GM23338 (cell line): ENCODE measurements around the gene CHPF. TPM values are rescaled to one million over a fixed set of nuclear protein-coding genes. Genes with fewer than 3 reads are reported as not detected.

Experiments used
- ATAC-seq: fragments of 200-7000 bp; cut with Tn5 transposase; 3 replicates; pipeline ENCODE4 v1.9.1; 2020
- DNase-seq: peaks from one replicate; pipeline ENCODE4 v3.0.0-alpha.2; 2015; ENCODE audit warnings: low spot score
- H2AFZ ChIP-seq: fragments of 200-600 bp; sonication (generic); 2 replicates; pipeline ENCODE4 v1.8.0; 2016; ENCODE audit warnings: antibody characterized with exemption, mild to moderate bottlenecking, moderate library complexity
- H3F3A ChIP-seq: fragments of 200-600 bp; sonication (generic); replicated peaks from 2 replicates; pipeline ENCODE4 v1.8.0; 2017; ENCODE audit warnings: antibody characterized with exemption, mixed run types, low read depth
- H3K27ac ChIP-seq: fragments of 200-600 bp; sonication (generic); 2 replicates; pipeline ENCODE4 v1.6.1; 2016; ENCODE audit warnings: low read depth
- H3K27me3 ChIP-seq: fragments of 200-600 bp; sonication (generic); 2 replicates; pipeline ENCODE4 v1.8.0; 2016; ENCODE audit warnings: mild to moderate bottlenecking, mixed run types, moderate library complexity; ENCODE audit not compliant: insufficient read depth
- H3K36me3 ChIP-seq: fragments of 200-600 bp; sonication (generic); 2 replicates; pipeline ENCODE4 v1.8.0; 2016; ENCODE audit warnings: mild to moderate bottlenecking; ENCODE audit not compliant: insufficient read depth
- H3K4me1 ChIP-seq: fragments of 200-600 bp; sonication (generic); 2 replicates; pipeline ENCODE4 v1.8.0; 2016; ENCODE audit warnings: mild to moderate bottlenecking, moderate library complexity; ENCODE audit not compliant: insufficient read depth
- H3K4me2 ChIP-seq: fragments of 200-600 bp; sonication (generic); 2 replicates; pipeline ENCODE4 v1.7.1; 2017; ENCODE audit warnings: mixed run types
- H3K4me3 ChIP-seq: fragments of 200-600 bp; sonication (generic); 2 replicates; pipeline ENCODE4 v1.6.1; 2016; ENCODE audit warnings: mixed run types
- H3K79me2 ChIP-seq: fragments of 200-600 bp; sonication (generic); replicated peaks from 2 replicates; pipeline ENCODE4 v1.8.0; 2017; ENCODE audit warnings: mild to moderate bottlenecking; ENCODE audit not compliant: insufficient read depth
- H3K9me2 ChIP-seq: fragments of 200-600 bp; sonication (generic); 2 replicates; pipeline ENCODE4 v1.8.0; 2017; ENCODE audit not compliant: insufficient read depth
- H4K20me1 ChIP-seq: fragments of 200-600 bp; sonication (generic); replicated peaks from 2 replicates; pipeline ENCODE4 v1.8.0; 2017; ENCODE audit warnings: mild to moderate bottlenecking; ENCODE audit not compliant: insufficient read depth
- H3K27ac Mint-ChIP-seq: 2 replicates; pipeline ENCODE4 v1.8.0; 2020; ENCODE audit warnings: inconsistent platforms, mild to moderate bottlenecking, moderate library complexity, mixed read lengths
- H3K27me3 Mint-ChIP-seq: 3 replicates; pipeline ENCODE4 v1.8.0; 2022; ENCODE audit warnings: low read depth, mild to moderate bottlenecking, moderate library complexity, mixed read lengths, inconsistent platforms; ENCODE audit not compliant: insufficient read depth, poor library complexity
- H3K36me3 Mint-ChIP-seq: 3 replicates; pipeline ENCODE4 v1.8.0; 2021; ENCODE audit warnings: low read depth, mild to moderate bottlenecking, inconsistent platforms, moderate library complexity, mixed read lengths
- H3K4me1 Mint-ChIP-seq: 3 replicates; pipeline ENCODE4 v1.8.0; 2020; ENCODE audit warnings: mild to moderate bottlenecking, inconsistent platforms, mixed read lengths
- H3K4me3 Mint-ChIP-seq: 3 replicates; pipeline ENCODE4 v1.8.0; 2021; ENCODE audit warnings: moderate library complexity, mild to moderate bottlenecking, inconsistent platforms, mixed read lengths
- H3K9me3 Mint-ChIP-seq: 3 replicates; pipeline ENCODE4 v1.8.0; 2020; ENCODE audit warnings: moderate library complexity, mild to moderate bottlenecking, inconsistent platforms, mixed read lengths
- CREB1 ChIP-seq: fragments of 250-450 bp; sonication (Bioruptor Pico); IDR thresholded peaks from 2 replicates; pipeline ENCODE4 v1.5.0; 2020; ENCODE audit warnings: low read depth, mild to moderate bottlenecking, moderate library complexity
- EZH2 ChIP-seq: fragments of 200-600 bp; sonication (generic); IDR thresholded peaks from one replicate; pipeline ENCODE4 v1.8.0; 2017; ENCODE audit warnings: antibody characterized with exemption, mild to moderate bottlenecking, low read depth; ENCODE audit not compliant: unreplicated experiment
- EZH2phosphoT487 ChIP-seq: fragments of 200-600 bp; sonication (generic); IDR thresholded peaks from one replicate; pipeline ENCODE4 v1.8.1; 2018; ENCODE audit warnings: antibody characterized with exemption; ENCODE audit not compliant: unreplicated experiment
- JUNB ChIP-seq: IDR thresholded peaks from one replicate; pipeline ENCODE4 v1.6.1; 2016; ENCODE audit warnings: antibody characterized with exemption; ENCODE audit not compliant: unreplicated experiment
- NANOG ChIP-seq: IDR thresholded peaks from 2 replicates; pipeline ENCODE4 v1.6.1; 2016; ENCODE audit warnings: antibody characterized with exemption, borderline replicate concordance
- POLR2AphosphoS5 ChIP-seq: IDR thresholded peaks from 2 replicates; pipeline ENCODE4 v1.6.1; 2016; ENCODE audit warnings: antibody characterized with exemption, low read depth
- STAT1 ChIP-seq: IDR thresholded peaks from one replicate; pipeline ENCODE4 v1.6.1; 2016; ENCODE audit warnings: antibody characterized with exemption; ENCODE audit not compliant: unreplicated experiment
- ZNF114 ChIP-seq: fragments of 250-450 bp; sonication (Bioruptor Pico); IDR thresholded peaks from 2 replicates; pipeline ENCODE4 v1.5.0; 2020; ENCODE audit warnings: mild to moderate bottlenecking, moderate library complexity
- ZNF331 ChIP-seq: fragments of 250-450 bp; sonication (Bioruptor Pico); IDR thresholded peaks from 2 replicates; pipeline ENCODE4 v1.5.0; 2020; ENCODE audit warnings: low read depth, mild to moderate bottlenecking, moderate library complexity
- polyA plus RNA-seq: library from polyadenylated mRNA; unstranded; fragments of >200 nt; fragmentation: Nextera tagmentation; extraction: Ambion mirVana; gene quantifications from 2 replicates; pipeline ENCODE4 v1.2.1, GENCODE V29; 2016
- total RNA-seq: library from RNA; depleted of rRNA; stranded (reverse); fragments of >200 nt; shearing (Covaris generic); gene quantifications from 2 replicates; pipeline ENCODE4 v1.2.3, GENCODE V29; 2014
- TF ChIP-seq, protein P1 (sequence below): fragments of 250-450 bp; sonication (Bioruptor Pico); IDR thresholded peaks from 2 replicates; pipeline ENCODE4 v1.5.0; 2020; ENCODE audit warnings: mild to moderate bottlenecking, moderate library complexity
- TF ChIP-seq, protein P2 (sequence below), 2 experiments: fragments of 200-600 bp in 1 of 2; sonication (generic) in 1 of 2; conservative IDR thresholded peaks; 2 replicates each; pipeline versions ENCODE4 v1.5.1 to v1.6.1; 2016 to 2017; ENCODE audit warnings: antibody characterized with exemption in 2 of 2, low read depth in 2 of 2, mild to moderate bottlenecking in 2 of 2, moderate library complexity in 1 of 2
- TF ChIP-seq, protein P3 (sequence below): IDR thresholded peaks from 2 replicates; pipeline ENCODE4 v1.6.1; 2016; ENCODE audit warnings: antibody characterized with exemption
- TF ChIP-seq, protein P4 (sequence below): IDR thresholded peaks from one replicate; pipeline ENCODE4 v1.6.1; 2018; ENCODE audit warnings: antibody characterized with exemption; ENCODE audit not compliant: unreplicated experiment

CHPF gene
- total and polyA plus RNA-seq, 2 experiments from 2014 or later = 36.5 to 252 TPM

DNA sequence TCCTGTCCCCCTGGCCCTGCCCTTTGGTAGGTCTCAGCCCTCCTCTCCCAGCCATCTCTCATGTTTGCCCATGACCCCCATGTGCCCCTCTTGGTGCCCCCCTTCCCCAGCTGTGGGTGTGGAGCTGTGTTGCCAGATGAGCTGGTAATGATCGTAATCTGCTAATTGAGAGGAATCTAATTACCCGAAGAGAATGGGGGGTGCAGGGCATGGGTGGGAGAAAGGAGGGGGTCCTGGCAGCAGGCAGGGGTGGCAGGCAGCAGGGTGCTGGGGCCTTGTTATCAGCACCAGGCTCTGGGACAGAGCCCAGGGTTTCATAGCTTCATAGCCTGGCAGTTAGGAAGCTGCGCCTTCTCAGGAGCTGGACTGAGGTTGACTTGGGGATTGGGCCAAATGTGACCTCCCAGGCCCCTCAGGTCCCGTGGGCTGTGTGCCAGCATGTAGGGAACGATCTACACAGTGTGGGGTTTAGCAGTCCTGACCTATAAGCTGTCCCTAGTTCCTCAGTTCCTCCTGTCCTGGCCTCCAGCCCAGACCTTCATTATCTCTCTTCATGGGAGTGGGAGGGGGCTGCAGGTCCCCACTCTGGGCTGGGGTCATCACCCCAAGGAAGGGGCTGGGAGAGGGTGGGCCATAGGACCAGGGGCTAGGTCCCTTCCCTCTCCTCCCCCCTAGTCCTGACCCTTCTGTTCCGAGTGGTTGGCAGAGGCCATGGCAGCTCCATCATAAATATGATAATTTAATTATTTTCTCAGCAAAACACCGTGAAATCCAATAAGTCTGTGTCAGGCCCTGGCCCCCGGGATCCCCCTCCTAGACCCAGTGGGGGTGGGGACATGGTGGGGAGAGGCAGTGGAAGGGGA is 35.8 kb downstream of the CHPF start:
- H3K4me2 ChIP-seq = peak overlapping the region; percentile 92
- no peak overlapping the region for H2AFZ ChIP-seq
- H3K27me3 ChIP-seq = peaks cover 24% of the 10 kb centered on the region
- Mint-ChIP-seq H3K27me3 (peaks cover 40% of the 10 kb centered on the region), H3K4me3 (peak overlapping the region; percentile 31; the same call in 2 of the 3 replicates), H3K27ac (peak overlapping the region; percentile 94), H3K9me3 (no peaks in the 10 kb centered on the region), H3K4me1 (peaks cover 74% of the 10 kb centered on the region), H3K36me3 (peaks cover 10% of the 10 kb centered on the region)
- ATAC-seq (no peak), DNase-seq (no peak)
- peaks cover 58% of the 10 kb centered on the region for H3K4me1 ChIP-seq
- H3K79me2 ChIP-seq = no peaks in the 10 kb centered on the region
- peaks cover 17% of the 10 kb centered on the region for H3F3A ChIP-seq
- TF ChIP-seq ZNF331 (CRISPR knock-in tag) (no peak), CREB1 (no peak), POLR2AphosphoS5 (0 out of 2 replicates have a peak, but pooled peaks have one; percentile 3), ZNF114 (CRISPR knock-in tag) (no peak), EZH2phosphoT487 (no peak), NANOG (no peak), STAT1 (no peak), EZH2 (no peak), JUNB (no peak)
- TF ChIP-seq, protein P1, sequence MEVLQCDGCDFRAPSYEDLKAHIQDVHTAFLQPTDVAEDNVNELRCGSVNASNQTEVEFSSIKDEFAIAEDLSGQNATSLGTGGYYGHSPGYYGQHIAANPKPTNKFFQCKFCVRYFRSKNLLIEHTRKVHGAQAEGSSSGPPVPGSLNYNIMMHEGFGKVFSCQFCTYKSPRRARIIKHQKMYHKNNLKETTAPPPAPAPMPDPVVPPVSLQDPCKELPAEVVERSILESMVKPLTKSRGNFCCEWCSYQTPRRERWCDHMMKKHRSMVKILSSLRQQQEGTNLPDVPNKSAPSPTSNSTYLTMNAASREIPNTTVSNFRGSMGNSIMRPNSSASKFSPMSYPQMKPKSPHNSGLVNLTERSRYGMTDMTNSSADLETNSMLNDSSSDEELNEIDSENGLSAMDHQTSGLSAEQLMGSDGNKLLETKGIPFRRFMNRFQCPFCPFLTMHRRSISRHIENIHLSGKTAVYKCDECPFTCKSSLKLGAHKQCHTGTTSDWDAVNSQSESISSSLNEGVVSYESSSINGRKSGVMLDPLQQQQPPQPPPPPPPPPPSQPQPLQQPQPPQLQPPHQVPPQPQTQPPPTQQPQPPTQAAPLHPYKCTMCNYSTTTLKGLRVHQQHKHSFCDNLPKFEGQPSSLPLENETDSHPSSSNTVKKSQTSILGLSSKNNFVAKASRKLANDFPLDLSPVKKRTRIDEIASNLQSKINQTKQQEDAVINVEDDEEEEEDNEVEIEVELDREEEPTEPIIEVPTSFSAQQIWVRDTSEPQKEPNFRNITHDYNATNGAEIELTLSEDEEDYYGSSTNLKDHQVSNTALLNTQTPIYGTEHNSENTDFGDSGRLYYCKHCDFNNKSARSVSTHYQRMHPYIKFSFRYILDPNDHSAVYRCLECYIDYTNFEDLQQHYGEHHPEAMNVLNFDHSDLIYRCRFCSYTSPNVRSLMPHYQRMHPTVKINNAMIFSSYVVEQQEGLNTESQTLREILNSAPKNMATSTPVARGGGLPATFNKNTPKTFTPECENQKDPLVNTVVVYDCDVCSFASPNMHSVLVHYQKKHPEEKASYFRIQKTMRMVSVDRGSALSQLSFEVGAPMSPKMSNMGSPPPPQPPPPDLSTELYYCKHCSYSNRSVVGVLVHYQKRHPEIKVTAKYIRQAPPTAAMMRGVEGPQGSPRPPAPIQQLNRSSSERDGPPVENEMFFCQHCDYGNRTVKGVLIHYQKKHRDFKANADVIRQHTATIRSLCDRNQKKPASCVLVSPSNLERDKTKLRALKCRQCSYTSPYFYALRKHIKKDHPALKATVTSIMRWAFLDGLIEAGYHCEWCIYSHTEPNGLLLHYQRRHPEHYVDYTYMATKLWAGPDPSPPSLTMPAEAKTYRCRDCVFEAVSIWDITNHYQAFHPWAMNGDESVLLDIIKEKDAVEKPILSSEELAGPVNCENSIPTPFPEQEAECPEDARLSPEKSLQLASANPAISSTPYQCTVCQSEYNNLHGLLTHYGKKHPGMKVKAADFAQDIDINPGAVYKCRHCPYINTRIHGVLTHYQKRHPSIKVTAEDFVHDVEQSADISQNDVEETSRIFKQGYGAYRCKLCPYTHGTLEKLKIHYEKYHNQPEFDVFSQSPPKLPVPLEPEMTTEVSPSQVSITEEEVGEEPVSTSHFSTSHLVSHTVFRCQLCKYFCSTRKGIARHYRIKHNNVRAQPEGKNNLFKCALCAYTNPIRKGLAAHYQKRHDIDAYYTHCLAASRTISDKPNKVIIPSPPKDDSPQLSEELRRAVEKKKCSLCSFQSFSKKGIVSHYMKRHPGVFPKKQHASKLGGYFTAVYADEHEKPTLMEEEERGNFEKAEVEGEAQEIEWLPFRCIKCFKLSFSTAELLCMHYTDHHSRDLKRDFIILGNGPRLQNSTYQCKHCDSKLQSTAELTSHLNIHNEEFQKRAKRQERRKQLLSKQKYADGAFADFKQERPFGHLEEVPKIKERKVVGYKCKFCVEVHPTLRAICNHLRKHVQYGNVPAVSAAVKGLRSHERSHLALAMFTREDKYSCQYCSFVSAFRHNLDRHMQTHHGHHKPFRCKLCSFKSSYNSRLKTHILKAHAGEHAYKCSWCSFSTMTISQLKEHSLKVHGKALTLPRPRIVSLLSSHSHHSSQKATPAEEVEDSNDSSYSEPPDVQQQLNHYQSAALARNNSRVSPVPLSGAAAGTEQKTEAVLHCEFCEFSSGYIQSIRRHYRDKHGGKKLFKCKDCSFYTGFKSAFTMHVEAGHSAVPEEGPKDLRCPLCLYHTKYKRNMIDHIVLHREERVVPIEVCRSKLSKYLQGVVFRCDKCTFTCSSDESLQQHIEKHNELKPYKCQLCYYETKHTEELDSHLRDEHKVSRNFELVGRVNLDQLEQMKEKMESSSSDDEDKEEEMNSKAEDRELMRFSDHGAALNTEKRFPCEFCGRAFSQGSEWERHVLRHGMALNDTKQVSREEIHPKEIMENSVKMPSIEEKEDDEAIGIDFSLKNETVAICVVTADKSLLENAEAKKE (CRISPR knock-in tag) = no peak
- TF ChIP-seq, protein P2, sequence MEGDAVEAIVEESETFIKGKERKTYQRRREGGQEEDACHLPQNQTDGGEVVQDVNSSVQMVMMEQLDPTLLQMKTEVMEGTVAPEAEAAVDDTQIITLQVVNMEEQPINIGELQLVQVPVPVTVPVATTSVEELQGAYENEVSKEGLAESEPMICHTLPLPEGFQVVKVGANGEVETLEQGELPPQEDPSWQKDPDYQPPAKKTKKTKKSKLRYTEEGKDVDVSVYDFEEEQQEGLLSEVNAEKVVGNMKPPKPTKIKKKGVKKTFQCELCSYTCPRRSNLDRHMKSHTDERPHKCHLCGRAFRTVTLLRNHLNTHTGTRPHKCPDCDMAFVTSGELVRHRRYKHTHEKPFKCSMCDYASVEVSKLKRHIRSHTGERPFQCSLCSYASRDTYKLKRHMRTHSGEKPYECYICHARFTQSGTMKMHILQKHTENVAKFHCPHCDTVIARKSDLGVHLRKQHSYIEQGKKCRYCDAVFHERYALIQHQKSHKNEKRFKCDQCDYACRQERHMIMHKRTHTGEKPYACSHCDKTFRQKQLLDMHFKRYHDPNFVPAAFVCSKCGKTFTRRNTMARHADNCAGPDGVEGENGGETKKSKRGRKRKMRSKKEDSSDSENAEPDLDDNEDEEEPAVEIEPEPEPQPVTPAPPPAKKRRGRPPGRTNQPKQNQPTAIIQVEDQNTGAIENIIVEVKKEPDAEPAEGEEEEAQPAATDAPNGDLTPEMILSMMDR (conservative IDR thresholded peaks at IDR 0.05; ENCODE audit: low read depth in 2 of 2) = no peak
- TF ChIP-seq, protein P3, sequence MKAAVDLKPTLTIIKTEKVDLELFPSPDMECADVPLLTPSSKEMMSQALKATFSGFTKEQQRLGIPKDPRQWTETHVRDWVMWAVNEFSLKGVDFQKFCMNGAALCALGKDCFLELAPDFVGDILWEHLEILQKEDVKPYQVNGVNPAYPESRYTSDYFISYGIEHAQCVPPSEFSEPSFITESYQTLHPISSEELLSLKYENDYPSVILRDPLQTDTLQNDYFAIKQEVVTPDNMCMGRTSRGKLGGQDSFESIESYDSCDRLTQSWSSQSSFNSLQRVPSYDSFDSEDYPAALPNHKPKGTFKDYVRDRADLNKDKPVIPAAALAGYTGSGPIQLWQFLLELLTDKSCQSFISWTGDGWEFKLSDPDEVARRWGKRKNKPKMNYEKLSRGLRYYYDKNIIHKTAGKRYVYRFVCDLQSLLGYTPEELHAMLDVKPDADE = no peak
- TF ChIP-seq, protein P4, sequence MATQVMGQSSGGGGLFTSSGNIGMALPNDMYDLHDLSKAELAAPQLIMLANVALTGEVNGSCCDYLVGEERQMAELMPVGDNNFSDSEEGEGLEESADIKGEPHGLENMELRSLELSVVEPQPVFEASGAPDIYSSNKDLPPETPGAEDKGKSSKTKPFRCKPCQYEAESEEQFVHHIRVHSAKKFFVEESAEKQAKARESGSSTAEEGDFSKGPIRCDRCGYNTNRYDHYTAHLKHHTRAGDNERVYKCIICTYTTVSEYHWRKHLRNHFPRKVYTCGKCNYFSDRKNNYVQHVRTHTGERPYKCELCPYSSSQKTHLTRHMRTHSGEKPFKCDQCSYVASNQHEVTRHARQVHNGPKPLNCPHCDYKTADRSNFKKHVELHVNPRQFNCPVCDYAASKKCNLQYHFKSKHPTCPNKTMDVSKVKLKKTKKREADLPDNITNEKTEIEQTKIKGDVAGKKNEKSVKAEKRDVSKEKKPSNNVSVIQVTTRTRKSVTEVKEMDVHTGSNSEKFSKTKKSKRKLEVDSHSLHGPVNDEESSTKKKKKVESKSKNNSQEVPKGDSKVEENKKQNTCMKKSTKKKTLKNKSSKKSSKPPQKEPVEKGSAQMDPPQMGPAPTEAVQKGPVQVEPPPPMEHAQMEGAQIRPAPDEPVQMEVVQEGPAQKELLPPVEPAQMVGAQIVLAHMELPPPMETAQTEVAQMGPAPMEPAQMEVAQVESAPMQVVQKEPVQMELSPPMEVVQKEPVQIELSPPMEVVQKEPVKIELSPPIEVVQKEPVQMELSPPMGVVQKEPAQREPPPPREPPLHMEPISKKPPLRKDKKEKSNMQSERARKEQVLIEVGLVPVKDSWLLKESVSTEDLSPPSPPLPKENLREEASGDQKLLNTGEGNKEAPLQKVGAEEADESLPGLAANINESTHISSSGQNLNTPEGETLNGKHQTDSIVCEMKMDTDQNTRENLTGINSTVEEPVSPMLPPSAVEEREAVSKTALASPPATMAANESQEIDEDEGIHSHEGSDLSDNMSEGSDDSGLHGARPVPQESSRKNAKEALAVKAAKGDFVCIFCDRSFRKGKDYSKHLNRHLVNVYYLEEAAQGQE = peak; percentile 64
- H3K4me3 ChIP-seq = peak overlapping the region; percentile 44; the same call in 1 of the 2 replicates
- H3K9me2 ChIP-seq = no peaks in the 10 kb centered on the region
- peak overlapping the region; percentile 96 for H3K27ac ChIP-seq
- no peaks in the 10 kb centered on the region for H3K36me3 ChIP-seq
- H4K20me1 ChIP-seq = no peaks in the 10 kb centered on the region
